Adrenal gland (tissue), 5 donors: ENCODE measurements around the gene ADORA1.

Experiments
- POLR2A ChIP-seq, 2 donors: fragments of 450-650 bp; IDR thresholded peaks; one replicate each; pipeline ENCODE4 v1.6.1; 2017; ENCODE audit warnings: antibody characterized with exemption in 2 of 2, mild to moderate bottlenecking in 2 of 2, moderate library complexity in 1 of 2
- TF ChIP-seq, protein P1 (sequence below), 6 experiments: fragments of 450-650 bp in 4 of 6; fragments of 200-600 bp in 2 of 6; sonication (generic) in 1 of 6; IDR thresholded peaks; 1 replicate in 5 of 6; 2 replicates in 1 of 6; pipeline versions ENCODE4 v1.5.1 to v1.8.0; 2016 to 2021; ENCODE audit warnings: antibody characterized with exemption in 6 of 6, mild to moderate bottlenecking in 2 of 6, moderate library complexity in 1 of 6
- donor health status: DM: no; HTN: no; CAD: no.

DNA sequence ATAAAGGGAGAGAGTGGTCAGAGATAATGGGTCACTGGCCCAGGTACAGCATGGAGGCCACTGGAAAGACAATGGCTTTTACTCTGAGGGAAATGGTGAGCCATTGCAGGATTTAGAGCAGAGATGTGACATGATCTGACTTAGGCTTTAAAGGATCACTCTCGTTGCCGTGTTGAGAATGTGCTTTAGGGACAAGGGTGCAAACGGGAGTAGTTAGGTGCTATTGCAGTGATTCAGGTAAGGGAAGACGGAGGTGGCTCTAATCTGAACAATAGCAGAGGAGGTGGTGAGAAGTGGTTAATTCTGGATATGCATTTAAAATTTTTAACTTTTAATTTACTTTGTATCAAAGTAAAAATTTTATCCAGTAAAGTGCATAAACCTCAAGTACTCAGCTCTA is 9.8 kb downstream of the ADORA1 start:
- TF ChIP-seq, protein P1, sequence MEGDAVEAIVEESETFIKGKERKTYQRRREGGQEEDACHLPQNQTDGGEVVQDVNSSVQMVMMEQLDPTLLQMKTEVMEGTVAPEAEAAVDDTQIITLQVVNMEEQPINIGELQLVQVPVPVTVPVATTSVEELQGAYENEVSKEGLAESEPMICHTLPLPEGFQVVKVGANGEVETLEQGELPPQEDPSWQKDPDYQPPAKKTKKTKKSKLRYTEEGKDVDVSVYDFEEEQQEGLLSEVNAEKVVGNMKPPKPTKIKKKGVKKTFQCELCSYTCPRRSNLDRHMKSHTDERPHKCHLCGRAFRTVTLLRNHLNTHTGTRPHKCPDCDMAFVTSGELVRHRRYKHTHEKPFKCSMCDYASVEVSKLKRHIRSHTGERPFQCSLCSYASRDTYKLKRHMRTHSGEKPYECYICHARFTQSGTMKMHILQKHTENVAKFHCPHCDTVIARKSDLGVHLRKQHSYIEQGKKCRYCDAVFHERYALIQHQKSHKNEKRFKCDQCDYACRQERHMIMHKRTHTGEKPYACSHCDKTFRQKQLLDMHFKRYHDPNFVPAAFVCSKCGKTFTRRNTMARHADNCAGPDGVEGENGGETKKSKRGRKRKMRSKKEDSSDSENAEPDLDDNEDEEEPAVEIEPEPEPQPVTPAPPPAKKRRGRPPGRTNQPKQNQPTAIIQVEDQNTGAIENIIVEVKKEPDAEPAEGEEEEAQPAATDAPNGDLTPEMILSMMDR (IDR thresholded peaks at IDR 0.05) = no peak
- TF ChIP-seq POLR2A (IDR thresholded peaks at IDR 0.05) = no peak
